Measurements from ENCODE around the gene SPATA17. TPM values are rescaled to one million over a fixed set of nuclear protein-coding genes. Genes with fewer than 3 reads are reported as not detected.

The SPATA17 gene
- polyA plus RNA-seq, 1 of the 3 experiments (the other 2 are of a cell fraction): 1.2 TPM

DNA sequence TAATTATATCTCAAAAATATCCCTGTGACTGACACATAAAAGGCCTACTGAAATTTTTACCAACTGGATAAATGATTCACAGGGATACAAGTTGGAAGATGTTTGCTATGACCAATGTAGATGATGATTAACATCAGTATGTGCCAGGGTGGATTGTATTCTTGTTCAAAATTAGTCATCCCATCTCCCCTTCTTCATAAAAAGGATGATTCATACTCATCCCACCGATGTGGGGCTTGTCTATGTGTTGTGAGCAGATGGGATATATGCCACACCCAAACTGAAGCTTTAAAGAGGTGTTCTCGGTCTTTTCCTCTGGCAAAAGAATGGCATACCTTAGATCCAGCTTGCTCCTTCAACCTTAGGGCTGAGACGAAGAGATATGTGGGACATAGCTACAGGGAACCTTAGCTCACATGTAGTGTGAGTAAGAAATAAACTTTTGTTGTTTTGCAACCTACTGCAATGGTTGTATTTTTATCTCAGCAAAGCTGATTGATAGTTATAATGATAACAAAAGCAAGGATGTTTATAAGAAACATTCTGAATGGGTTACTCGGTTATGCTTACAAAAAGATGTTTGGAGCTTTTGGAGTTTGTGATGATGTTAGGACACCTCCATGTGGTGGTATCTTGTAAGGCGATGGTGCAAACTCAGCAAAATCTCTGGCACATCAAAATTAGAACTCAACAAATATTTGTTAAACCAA, 29.4 kb downstream of the SPATA17 start (continued):
- TF ChIP-seq, protein P1, sequence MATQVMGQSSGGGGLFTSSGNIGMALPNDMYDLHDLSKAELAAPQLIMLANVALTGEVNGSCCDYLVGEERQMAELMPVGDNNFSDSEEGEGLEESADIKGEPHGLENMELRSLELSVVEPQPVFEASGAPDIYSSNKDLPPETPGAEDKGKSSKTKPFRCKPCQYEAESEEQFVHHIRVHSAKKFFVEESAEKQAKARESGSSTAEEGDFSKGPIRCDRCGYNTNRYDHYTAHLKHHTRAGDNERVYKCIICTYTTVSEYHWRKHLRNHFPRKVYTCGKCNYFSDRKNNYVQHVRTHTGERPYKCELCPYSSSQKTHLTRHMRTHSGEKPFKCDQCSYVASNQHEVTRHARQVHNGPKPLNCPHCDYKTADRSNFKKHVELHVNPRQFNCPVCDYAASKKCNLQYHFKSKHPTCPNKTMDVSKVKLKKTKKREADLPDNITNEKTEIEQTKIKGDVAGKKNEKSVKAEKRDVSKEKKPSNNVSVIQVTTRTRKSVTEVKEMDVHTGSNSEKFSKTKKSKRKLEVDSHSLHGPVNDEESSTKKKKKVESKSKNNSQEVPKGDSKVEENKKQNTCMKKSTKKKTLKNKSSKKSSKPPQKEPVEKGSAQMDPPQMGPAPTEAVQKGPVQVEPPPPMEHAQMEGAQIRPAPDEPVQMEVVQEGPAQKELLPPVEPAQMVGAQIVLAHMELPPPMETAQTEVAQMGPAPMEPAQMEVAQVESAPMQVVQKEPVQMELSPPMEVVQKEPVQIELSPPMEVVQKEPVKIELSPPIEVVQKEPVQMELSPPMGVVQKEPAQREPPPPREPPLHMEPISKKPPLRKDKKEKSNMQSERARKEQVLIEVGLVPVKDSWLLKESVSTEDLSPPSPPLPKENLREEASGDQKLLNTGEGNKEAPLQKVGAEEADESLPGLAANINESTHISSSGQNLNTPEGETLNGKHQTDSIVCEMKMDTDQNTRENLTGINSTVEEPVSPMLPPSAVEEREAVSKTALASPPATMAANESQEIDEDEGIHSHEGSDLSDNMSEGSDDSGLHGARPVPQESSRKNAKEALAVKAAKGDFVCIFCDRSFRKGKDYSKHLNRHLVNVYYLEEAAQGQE (IDR thresholded peaks at IDR 0.05; ENCODE audit: low read depth, low read length): no peak
- TF ChIP-seq, protein P2, sequence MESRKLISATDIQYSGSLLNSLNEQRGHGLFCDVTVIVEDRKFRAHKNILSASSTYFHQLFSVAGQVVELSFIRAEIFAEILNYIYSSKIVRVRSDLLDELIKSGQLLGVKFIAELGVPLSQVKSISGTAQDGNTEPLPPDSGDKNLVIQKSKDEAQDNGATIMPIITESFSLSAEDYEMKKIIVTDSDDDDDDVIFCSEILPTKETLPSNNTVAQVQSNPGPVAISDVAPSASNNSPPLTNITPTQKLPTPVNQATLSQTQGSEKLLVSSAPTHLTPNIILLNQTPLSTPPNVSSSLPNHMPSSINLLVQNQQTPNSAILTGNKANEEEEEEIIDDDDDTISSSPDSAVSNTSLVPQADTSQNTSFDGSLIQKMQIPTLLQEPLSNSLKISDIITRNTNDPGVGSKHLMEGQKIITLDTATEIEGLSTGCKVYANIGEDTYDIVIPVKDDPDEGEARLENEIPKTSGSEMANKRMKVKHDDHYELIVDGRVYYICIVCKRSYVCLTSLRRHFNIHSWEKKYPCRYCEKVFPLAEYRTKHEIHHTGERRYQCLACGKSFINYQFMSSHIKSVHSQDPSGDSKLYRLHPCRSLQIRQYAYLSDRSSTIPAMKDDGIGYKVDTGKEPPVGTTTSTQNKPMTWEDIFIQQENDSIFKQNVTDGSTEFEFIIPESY (IDR thresholded peaks at IDR 0.05; ENCODE audit: borderline replicate concordance, low read depth): no peak
- TF ChIP-seq, protein P3, sequence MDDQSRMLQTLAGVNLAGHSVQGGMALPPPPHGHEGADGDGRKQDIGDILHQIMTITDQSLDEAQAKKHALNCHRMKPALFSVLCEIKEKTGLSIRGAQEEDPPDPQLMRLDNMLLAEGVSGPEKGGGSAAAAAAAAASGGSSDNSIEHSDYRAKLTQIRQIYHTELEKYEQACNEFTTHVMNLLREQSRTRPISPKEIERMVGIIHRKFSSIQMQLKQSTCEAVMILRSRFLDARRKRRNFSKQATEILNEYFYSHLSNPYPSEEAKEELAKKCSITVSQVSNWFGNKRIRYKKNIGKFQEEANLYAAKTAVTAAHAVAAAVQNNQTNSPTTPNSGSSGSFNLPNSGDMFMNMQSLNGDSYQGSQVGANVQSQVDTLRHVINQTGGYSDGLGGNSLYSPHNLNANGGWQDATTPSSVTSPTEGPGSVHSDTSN (IDR thresholded peaks at IDR 0.05): peak; percentile 58
- TF ChIP-seq RXRA (IDR thresholded peaks at IDR 0.05; ENCODE audit: borderline replicate concordance, low read depth) (no peak), SMC3 (IDR thresholded peaks at IDR 0.05; ENCODE audit: low read depth, low read length) (peak; percentile 34), FOSL2 (IDR thresholded peaks at IDR 0.05; ENCODE audit: borderline replicate concordance, low read depth) (peak; percentile 90), TEAD4 (IDR thresholded peaks at IDR 0.05; ENCODE audit: borderline replicate concordance, insufficient read depth) (no peak), SIN3A (IDR thresholded peaks at IDR 0.05; ENCODE audit: borderline replicate concordance, low read depth, low read length) (no peak), ELF1 (IDR thresholded peaks at IDR 0.05) (no peak), JUND (IDR thresholded peaks at IDR 0.05) (peak; percentile 64)
- TF ChIP-seq, protein P4, sequence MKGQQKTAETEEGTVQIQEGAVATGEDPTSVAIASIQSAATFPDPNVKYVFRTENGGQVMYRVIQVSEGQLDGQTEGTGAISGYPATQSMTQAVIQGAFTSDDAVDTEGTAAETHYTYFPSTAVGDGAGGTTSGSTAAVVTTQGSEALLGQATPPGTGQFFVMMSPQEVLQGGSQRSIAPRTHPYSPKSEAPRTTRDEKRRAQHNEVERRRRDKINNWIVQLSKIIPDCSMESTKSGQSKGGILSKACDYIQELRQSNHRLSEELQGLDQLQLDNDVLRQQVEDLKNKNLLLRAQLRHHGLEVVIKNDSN (IDR thresholded peaks at IDR 0.05; ENCODE audit: borderline replicate concordance, low read depth): no peak
- TF ChIP-seq, protein P5, sequence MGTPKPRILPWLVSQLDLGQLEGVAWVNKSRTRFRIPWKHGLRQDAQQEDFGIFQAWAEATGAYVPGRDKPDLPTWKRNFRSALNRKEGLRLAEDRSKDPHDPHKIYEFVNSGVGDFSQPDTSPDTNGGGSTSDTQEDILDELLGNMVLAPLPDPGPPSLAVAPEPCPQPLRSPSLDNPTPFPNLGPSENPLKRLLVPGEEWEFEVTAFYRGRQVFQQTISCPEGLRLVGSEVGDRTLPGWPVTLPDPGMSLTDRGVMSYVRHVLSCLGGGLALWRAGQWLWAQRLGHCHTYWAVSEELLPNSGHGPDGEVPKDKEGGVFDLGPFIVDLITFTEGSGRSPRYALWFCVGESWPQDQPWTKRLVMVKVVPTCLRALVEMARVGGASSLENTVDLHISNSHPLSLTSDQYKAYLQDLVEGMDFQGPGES (IDR thresholded peaks at IDR 0.05; ENCODE audit: low read depth, low read length): no peak
